Choroid plexus epithelial cell (primary cell): ENCODE results near the gene MXD1.
"Not testable (repeated sequence)": the region's sequence is repeated elsewhere in the genome, so short reads cannot be mapped to it uniquely, and the experiment has no call there.

Experiments
- DNase-seq: peaks from one replicate; pipeline ENCODE4 v3.0.0-alpha.2; 2010; ENCODE audit warnings: low read depth
- H3K4me3 ChIP-seq: 2 replicates; pipeline ENCODE4 v1.5.1; 2011; ENCODE audit warnings: low read depth, mild to moderate bottlenecking, control low read depth, low read length, moderate library complexity
- TF ChIP-seq, protein P1 (sequence below): conservative IDR thresholded peaks from 2 replicates; pipeline ENCODE4 v1.5.1; 2011; ENCODE audit warnings: low read depth, mild to moderate bottlenecking, control low read depth, inconsistent platforms, low read length, moderate library complexity

The MXD1 gene

DNA sequence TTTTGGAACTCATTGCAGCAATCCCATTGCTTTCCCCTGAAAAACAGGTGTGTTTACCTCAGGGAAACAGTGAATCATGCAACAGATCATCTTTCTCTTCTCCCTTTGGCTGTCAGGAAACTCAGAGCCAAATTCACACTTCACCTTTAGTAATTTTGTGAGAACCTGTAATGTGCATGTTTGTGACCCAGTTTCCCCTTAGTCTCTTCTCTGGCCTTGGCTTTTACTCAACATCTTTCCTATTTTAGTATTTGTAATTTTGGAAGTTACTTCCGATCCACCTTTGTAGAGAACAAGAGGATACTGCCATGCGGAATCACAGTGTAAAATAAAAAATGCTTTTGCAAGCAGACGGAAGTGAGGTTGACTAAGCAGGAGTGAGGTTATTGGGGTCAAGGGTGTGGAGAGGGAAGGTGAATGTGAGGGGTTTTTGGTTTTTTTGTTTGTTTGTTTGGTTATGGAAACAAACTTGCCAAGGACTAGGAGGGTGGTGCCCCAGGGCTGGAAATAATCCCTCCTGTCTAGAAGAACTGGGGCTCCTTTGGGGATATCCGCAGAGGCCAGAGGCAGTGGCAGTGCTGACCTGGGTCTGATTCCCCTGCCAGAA lies 32.5 kb downstream of the MXD1 start:
- TF ChIP-seq, protein P1, sequence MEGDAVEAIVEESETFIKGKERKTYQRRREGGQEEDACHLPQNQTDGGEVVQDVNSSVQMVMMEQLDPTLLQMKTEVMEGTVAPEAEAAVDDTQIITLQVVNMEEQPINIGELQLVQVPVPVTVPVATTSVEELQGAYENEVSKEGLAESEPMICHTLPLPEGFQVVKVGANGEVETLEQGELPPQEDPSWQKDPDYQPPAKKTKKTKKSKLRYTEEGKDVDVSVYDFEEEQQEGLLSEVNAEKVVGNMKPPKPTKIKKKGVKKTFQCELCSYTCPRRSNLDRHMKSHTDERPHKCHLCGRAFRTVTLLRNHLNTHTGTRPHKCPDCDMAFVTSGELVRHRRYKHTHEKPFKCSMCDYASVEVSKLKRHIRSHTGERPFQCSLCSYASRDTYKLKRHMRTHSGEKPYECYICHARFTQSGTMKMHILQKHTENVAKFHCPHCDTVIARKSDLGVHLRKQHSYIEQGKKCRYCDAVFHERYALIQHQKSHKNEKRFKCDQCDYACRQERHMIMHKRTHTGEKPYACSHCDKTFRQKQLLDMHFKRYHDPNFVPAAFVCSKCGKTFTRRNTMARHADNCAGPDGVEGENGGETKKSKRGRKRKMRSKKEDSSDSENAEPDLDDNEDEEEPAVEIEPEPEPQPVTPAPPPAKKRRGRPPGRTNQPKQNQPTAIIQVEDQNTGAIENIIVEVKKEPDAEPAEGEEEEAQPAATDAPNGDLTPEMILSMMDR = no peak
- no peak overlapping the region for H3K4me3 ChIP-seq
- no peak for DNase-seq

DNA sequence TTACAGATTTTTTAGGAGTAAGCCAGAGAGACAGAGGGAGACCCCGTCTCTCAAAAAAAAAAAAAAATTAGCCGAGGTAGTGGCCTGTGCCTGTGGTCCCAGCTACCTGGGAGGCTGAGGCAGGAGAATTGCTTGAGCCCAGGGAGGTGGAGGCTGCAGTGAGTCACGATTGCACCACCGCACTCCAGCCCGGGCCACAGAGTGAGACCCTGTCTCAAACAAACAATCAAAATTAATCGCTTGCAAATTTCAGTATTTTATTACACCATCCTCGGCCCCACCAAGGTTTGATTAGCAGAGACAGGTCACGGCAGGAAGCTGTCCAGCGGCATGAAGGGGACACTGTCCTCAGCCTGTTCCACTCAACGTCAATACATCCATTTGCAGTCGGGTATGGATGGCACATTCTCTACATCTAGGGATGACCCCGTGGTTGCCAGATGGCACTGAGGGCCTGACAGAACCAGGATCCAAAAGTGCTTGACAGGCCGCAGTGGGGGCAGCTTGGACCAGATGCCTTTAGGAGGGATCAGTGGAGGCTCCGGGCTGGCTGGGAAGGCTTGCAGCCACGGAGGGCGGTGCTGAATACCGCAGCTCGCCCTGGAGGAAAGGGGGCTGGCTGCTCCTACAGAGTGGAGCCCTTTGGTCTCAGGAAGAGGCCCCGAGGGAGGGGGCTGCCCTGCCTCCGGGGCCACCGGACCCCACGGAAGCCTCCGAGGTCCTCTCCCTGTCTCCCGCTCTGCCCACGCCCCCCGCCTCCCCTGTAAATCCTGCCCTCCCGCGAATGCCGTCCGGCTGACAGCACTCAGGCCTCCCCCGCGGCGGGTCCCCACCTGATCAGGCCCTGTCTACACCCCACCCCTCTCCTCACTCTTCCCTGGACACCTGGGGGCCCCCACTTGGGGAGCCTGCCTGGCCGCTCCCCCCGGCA lies 33.4 kb downstream of the MXD1 start:
- TF ChIP-seq, protein P1 = no peak
- peak overlapping the region; percentile 27 for H3K4me3 ChIP-seq
- no peak for DNase-seq

DNA sequence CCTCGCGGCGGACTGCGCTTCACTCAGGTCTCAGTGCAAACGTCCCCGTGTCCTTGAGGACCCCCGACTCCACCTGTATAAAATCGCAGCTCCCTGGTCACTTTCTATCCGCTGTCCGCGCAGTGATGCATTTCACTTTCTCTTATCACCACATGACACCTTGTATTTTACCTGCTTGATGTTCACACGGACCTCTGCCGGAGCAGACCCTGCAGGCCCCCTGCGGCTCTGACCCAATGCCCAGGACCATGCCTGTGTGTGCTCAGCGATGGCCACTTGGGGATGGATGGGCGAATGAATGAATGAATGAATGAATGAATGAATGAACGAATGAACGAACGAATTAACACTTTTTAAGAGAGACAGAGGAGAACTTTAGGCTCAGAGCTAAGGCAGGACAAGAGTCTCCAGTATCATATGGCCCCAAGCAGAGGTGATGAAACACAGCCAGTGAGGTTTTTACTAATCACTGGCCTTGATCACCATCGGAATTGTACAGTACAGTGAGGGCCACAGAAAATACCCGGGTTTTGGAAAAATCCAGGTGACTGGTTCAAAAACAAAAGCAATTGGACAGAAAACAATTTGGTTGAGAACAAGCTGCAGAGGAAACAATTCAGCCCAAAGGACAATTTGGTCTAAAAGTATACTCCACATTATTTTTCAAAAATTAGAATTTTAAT lies 34.2 kb downstream of the MXD1 start:
- TF ChIP-seq, protein P1 = no peak
- DNase-seq = no peak
- no peak overlapping the region for H3K4me3 ChIP-seq

DNA sequence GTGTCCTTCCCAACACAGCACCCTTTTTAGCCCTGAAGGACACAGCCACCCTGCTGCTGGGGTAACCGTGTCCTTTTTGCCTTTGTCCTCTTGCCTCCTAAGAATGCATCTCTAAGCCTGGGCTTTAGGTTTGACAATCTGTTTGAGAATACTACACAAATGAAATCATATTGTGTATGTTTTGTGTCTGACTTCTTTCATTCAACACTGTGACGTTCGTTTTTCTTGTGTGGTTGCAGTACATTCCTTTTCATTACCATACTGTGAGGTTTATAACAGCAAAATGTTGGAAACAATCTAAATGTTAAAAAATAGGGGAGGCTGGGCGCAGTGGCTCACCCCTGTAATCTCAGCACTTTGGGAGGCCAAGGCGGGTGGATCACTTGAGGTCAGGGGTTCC lies 35.3 kb downstream of the MXD1 start:
- TF ChIP-seq, protein P1 = no peak
- H3K4me3 ChIP-seq = no peak overlapping the region
- DNase-seq = peak; percentile 37

DNA sequence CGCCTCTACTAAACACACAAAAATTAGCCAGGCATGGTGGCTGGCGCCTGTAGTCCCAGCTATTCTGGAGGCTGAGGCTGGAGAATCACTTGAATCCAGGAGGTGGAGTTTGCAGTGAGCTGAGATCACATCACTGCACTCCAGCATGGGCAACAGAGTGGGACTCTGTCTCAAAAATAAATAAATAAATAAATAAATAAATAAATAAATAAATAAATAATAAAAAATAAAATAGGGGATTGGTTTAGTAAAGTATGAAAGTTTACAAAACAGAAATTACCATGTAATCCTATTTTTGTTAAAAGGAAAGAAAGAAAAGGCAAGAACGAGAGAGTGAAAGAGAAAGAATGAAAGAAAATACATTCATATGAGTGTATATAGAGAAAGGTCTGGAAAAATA lies 35.8 kb downstream of the MXD1 start:
- not testable (repeated sequence) for H3K4me3 ChIP-seq, DNase-seq

DNA sequence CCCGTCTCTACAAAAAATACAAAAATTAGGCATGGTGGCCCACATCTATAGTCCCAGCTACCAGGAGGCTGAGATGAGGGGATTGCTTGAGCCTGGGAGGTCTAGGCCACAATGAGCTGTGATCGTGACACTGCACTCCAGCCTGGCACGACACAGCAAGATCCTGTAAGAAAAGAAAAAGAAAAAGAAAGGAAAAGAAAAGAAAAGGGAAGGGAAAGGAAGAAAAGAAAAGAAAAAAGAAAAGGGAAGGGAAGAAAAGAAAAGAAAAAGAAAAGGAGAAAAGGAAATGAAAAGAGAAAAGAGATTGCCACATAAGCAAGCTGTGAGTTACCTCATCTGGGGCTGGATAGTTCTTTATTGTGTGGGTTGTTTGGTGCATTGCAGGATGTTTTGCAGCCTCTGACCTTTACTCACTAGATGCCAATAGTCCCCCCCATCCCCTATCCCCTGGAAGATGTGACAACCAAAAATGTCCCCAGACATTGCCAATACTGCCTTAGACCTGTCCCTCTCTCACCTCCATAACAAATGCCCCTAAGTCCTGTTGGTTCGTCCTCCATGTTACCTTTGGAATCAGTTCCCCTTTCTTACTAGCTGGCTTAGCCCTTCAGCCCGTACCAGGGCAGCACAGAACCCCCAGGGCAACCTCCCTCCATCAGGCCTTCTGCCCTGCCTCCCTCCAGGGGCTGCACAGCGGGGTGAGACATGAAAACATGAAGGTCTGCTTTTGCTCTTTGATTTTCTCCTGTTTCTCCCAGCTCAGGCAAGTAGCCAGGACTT lies 37.6 kb downstream of the MXD1 start:
- TF ChIP-seq, protein P1 = no peak
- no peak overlapping the region for H3K4me3 ChIP-seq
- DNase-seq = no peak

DNA sequence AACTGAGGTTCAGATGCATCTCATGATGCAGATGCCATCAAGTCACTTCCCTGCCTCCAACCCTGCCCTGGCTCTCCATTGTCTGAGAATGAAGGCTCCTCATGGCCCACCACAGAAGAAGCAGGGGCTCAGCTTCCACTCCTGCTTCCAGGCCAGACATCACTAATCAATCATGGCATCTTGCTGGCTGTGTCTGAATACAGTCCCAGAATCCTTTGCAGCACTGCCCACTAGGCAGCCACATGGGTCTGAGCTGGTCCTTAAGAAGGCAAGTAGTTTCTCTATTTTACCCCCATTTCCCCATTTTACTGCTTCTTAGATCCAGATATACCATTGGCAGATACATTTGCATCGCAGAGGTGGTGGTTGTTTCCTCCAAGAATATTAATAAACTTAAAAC lies 39.2 kb downstream of the MXD1 start:
- no peak for DNase-seq
- H3K4me3 ChIP-seq = no peak overlapping the region

More for the DNA sequence above, 39.2 kb downstream of the MXD1 start:
- TF ChIP-seq, protein P1 = no peak
